Ascending aorta (tissue), 2 donors: ENCODE results near the gene LRRN4. TPM values are rescaled to one million over a fixed set of nuclear protein-coding genes. Genes with fewer than 3 reads are reported as not detected.

ENCODE experiments used
- DNase-seq, 2 donors: peaks; one replicate each; pipeline ENCODE4 v3.0.0-alpha.2; 2019; ENCODE audit warnings: low spot score in 2 of 2
- H3K27ac ChIP-seq, 2 donors: fragments of 200-600 bp; sonication (generic); one replicate each; pipeline ENCODE4 v1.5.1; 2016 to 2017; ENCODE audit warnings: mild to moderate bottlenecking in 1 of 2
- H3K27me3 ChIP-seq: fragments of 200-600 bp; sonication (generic); one replicate; pipeline ENCODE4 v1.5.1; 2017
- H3K36me3 ChIP-seq, 2 donors: fragments of 200-600 bp; sonication (generic); one replicate each; pipeline ENCODE4 v1.5.1; 2016
- H3K4me1 ChIP-seq, 2 donors: fragments of 200-600 bp; sonication (generic); one replicate each; pipeline ENCODE4 v1.5.1; 2016 to 2017; ENCODE audit warnings: mild to moderate bottlenecking in 1 of 2
- H3K4me3 ChIP-seq, 2 donors: fragments of 200-600 bp; sonication (generic); one replicate each; pipeline ENCODE4 v1.5.1; 2016 to 2017; ENCODE audit warnings: mild to moderate bottlenecking in 1 of 2
- H3K9me3 ChIP-seq, 2 donors: fragments of 200-600 bp; sonication (generic); one replicate each; pipeline ENCODE4 v1.5.1; 2016
- CTCF ChIP-seq, 3 experiments: fragments of 200-600 bp in 2 of 3; fragments of 450-650 bp in 1 of 3; sonication (generic) in 2 of 3; IDR thresholded peaks; one replicate each; pipeline ENCODE4 v1.5.1; 2016 to 2019; ENCODE audit warnings: antibody characterized with exemption in 3 of 3, mild to moderate bottlenecking in 1 of 3, moderate library complexity in 1 of 3
- intact Hi-C: fragments of 100-400 bp; cut with DNase I; formaldehyde crosslinking; loops from one replicate; pipeline ENCODE4 v1.15.1; 2023
- total RNA-seq: library from RNA; depleted of rRNA; stranded (reverse); fragments of >200 nt; gene quantifications from one replicate; pipeline ENCODE4 v1.1.0, GENCODE V29; 2016

The LRRN4 gene
- total RNA-seq, 1 donor from 2014 or later: not detected

- Histone ChIP-seq H3K4me3 (no peak overlapping the region), H3K27ac (no peak overlapping the region), H3K4me1 (no peaks in the 10 kb centered on the region), H3K27me3 (no peaks in the 10 kb centered on the region), H3K9me3 (no peaks in the 10 kb centered on the region), H3K36me3 (no peaks in the 10 kb centered on the region)
- no peak for TF ChIP-seq CTCF (IDR thresholded peaks at IDR 0.05)
- intact Hi-C loops: no loop called here
- DNase-seq: no peak
Observed at GRCh38 chr20:6095409-6095808, 41.5 kb upstream of the LRRN4 start.

GRCh38 chr20:6094565-6094964 lies 40.7 kb upstream of the LRRN4 start:
- Histone ChIP-seq H3K4me3 (no peak overlapping the region), H3K36me3 (no peaks in the 10 kb centered on the region), H3K27me3 (no peaks in the 10 kb centered on the region), H3K27ac (no peak overlapping the region), H3K4me1 (no peaks in the 10 kb centered on the region), H3K9me3 (no peaks in the 10 kb centered on the region)
- intact Hi-C loops: no loop called here
- DNase-seq: no peak
- TF ChIP-seq CTCF (IDR thresholded peaks at IDR 0.05): no peak

GRCh38 chr20:6094063-6094462 lies 40.2 kb upstream of the LRRN4 start:
- Histone ChIP-seq H3K27me3 (no peaks in the 10 kb centered on the region), H3K9me3 (no peaks in the 10 kb centered on the region)

GRCh38 chr20:6091661-6092060 lies 37.8 kb upstream of the LRRN4 start:
- TF ChIP-seq CTCF (IDR thresholded peaks at IDR 0.05): no peak
- Histone ChIP-seq H3K4me1 (no peaks in the 10 kb centered on the region), H3K27me3 (no peaks in the 10 kb centered on the region), H3K9me3 (no peaks in the 10 kb centered on the region), H3K27ac (no peak overlapping the region), H3K36me3 (no peaks in the 10 kb centered on the region), H3K4me3 (no peak overlapping the region)
- DNase-seq: no peak
- intact Hi-C loops: no loop called here

More at GRCh38 chr20:6094063-6094462, 40.2 kb upstream of the LRRN4 start:
- Histone ChIP-seq H3K36me3 (no peaks in the 10 kb centered on the region), H3K4me3 (no peak overlapping the region), H3K27ac (no peak overlapping the region), H3K4me1 (no peaks in the 10 kb centered on the region)
- no peak for TF ChIP-seq CTCF (IDR thresholded peaks at IDR 0.05)
- DNase-seq: no peak
- intact Hi-C loops: no loop called here

- Histone ChIP-seq H3K4me3 (no peak overlapping the region), H3K36me3 (no peaks in the 10 kb centered on the region), H3K9me3 (no peaks in the 10 kb centered on the region), H3K4me1 (no peaks in the 10 kb centered on the region), H3K27ac (no peak overlapping the region), H3K27me3 (no peaks in the 10 kb centered on the region)
- DNase-seq: no peak
- no peak for TF ChIP-seq CTCF (IDR thresholded peaks at IDR 0.05)
- intact Hi-C loops: no loop called here
Observed at GRCh38 chr20:6086868-6087267, 33.0 kb upstream of the LRRN4 start.

GRCh38 chr20:6083926-6084325 lies 30.1 kb upstream of the LRRN4 start:
- intact Hi-C loops: no loop called here
- H3K4me3 ChIP-seq: no peak overlapping the region
- no peaks in the 10 kb centered on the region for H3K4me1 ChIP-seq
- no peak for DNase-seq
- H3K27ac ChIP-seq: no peak overlapping the region
- TF ChIP-seq CTCF (IDR thresholded peaks at IDR 0.05): no peak
- H3K9me3 ChIP-seq: no peaks in the 10 kb centered on the region
- no peaks in the 10 kb centered on the region for H3K27me3 ChIP-seq
- H3K36me3 ChIP-seq: no peaks in the 10 kb centered on the region
